Coronary artery (tissue), 2 donors: ENCODE data around the gene C3orf80.
A peak's percentile ranks its signal among the peaks of the same experiment; 100 is the strongest.

Source experiments
- DNase-seq: peaks from one replicate; pipeline ENCODE4 v3.0.0-alpha.2; 2017; ENCODE audit warnings: low spot score
- H3K27ac ChIP-seq, 2 donors: fragments of 200-600 bp; sonication (generic); one replicate each; pipeline ENCODE4 v1.5.1; 2016 to 2019
- H3K4me3 ChIP-seq: fragments of 200-600 bp; sonication (generic); 2 replicates; pipeline ENCODE4 v1.5.1; 2016; ENCODE audit warnings: mild to moderate bottlenecking, moderate library complexity
- TF ChIP-seq, protein P1 (sequence below): fragments of 200-600 bp; sonication (generic); IDR thresholded peaks from one replicate; pipeline ENCODE4 v1.5.1; 2019; ENCODE audit warnings: antibody characterized with exemption

The C3orf80 gene

GRCh38 chr3:160184655-160185054 is 40.6 kb upstream of the C3orf80 start:
- no peak overlapping the region for H3K4me3 ChIP-seq
- TF ChIP-seq, protein P1, sequence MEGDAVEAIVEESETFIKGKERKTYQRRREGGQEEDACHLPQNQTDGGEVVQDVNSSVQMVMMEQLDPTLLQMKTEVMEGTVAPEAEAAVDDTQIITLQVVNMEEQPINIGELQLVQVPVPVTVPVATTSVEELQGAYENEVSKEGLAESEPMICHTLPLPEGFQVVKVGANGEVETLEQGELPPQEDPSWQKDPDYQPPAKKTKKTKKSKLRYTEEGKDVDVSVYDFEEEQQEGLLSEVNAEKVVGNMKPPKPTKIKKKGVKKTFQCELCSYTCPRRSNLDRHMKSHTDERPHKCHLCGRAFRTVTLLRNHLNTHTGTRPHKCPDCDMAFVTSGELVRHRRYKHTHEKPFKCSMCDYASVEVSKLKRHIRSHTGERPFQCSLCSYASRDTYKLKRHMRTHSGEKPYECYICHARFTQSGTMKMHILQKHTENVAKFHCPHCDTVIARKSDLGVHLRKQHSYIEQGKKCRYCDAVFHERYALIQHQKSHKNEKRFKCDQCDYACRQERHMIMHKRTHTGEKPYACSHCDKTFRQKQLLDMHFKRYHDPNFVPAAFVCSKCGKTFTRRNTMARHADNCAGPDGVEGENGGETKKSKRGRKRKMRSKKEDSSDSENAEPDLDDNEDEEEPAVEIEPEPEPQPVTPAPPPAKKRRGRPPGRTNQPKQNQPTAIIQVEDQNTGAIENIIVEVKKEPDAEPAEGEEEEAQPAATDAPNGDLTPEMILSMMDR = no peak
- DNase-seq = no peak
- H3K27ac ChIP-seq = peak overlapping the region in 1 of 2 donors; percentile 44

DNA sequence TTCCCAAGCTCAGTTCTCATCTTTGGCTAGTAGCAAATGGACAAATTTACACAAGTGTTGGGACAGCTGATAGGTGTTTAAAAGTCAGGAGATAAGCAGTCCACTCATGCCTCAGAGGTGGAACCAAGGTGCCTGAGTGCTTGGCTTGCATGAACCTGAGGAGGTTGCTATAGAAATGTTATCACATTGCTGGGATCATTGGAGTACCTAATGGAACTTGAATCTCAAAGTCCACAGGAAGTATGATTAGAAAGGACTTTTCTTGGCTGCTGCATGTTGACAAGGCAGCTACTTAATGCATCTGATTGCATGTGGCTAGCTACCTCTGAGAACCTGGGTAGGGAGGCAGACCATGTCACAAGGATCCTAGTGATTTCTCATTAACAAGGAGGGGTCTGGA is 39.5 kb upstream of the C3orf80 start:
- TF ChIP-seq, protein P1 = no peak
- H3K4me3 ChIP-seq = no peak overlapping the region
- H3K27ac ChIP-seq = no peak overlapping the region
- DNase-seq = no peak

- Histone ChIP-seq H3K27ac (no peak overlapping the region), H3K4me3 (no peak overlapping the region)
- TF ChIP-seq, protein P1 = no peak
- DNase-seq = no peak
Measured at GRCh38 chr3:160187288-160187687, 37.9 kb upstream of the C3orf80 start.

- TF ChIP-seq, protein P1 = no peak
- H3K27ac ChIP-seq = no peak overlapping the region
- no peak overlapping the region for H3K4me3 ChIP-seq
- no peak for DNase-seq
Measured at GRCh38 chr3:160192310-160193029, 32.8 kb upstream of the C3orf80 start.

GRCh38 chr3:160193644-160194192 is 31.5 kb upstream of the C3orf80 start:
- TF ChIP-seq, protein P1 = no peak
- DNase-seq = no peak
- H3K4me3 ChIP-seq = no peak overlapping the region
- H3K27ac ChIP-seq = no peak overlapping the region

- TF ChIP-seq, protein P1 = no peak
- DNase-seq = no peak
- H3K4me3 ChIP-seq = no peak overlapping the region
- no peak overlapping the region for H3K27ac ChIP-seq
Measured at GRCh38 chr3:160194438-160194837, 30.8 kb upstream of the C3orf80 start.

GRCh38 chr3:160195106-160195505 is 30.1 kb upstream of the C3orf80 start:
- no peak for DNase-seq
- TF ChIP-seq, protein P1 = no peak
- no peak overlapping the region for H3K4me3 ChIP-seq
- no peak overlapping the region for H3K27ac ChIP-seq
